Measurements from ENCODE around the gene NRAP. TPM values are rescaled to one million over a fixed set of nuclear protein-coding genes. Genes with fewer than 3 reads are reported as not detected.

The NRAP gene
- total and polyA plus RNA-seq, 2 donors (not counting 3 experiments of a cell fraction or from before 2014, with no cell fraction given): not detected

GRCh38 chr10:113550365-113550764 is 113.5 kb downstream of the NRAP start:
- no peak overlapping the region for H3K9ac ChIP-seq (replicated peaks; ENCODE audit: extremely low read depth, insufficient read depth, low read length)
- intact Hi-C loops (cut with micrococcal nuclease) (loop anchor here (10.0 kb wide), 1 partner anchor 526 kb away; no protein-coding TSS in a partner anchor), dilution Hi-C loops (cut with MboI; ENCODE audit: extremely low pct_ligation_motif_present, low sequenced_read_pairs) (no loop called here)
- no peaks in the 10 kb centered on the region for H3K9me1 ChIP-seq (replicated peaks; ENCODE audit: control insufficient read depth, extremely low read depth, insufficient read depth, low read length)
- peak overlapping the region; percentile 73 for H3K27ac ChIP-seq (ENCODE audit: insufficient read depth, low read depth, low read length)
- H3K79me2 ChIP-seq (ENCODE audit: control insufficient read depth, insufficient read depth, low read length): no peaks in the 10 kb centered on the region
- H3K4me1 ChIP-seq (ENCODE audit: control insufficient read depth, extremely low read depth, insufficient read depth, low read length): peaks cover 31% of the 10 kb centered on the region
- DNase-seq (ENCODE audit: low read depth, low spot score) (peak; percentile 86), FAIRE-seq (peak; percentile 99)
- peak; percentile 42 for TF ChIP-seq JUN (IDR thresholded peaks at IDR 0.05; ENCODE audit: borderline replicate concordance, insufficient read depth, insufficient read length, low read depth)
- peak; percentile 41 for TF ChIP-seq POLR2AphosphoS5 (IDR thresholded peaks at IDR 0.05; ENCODE audit: insufficient read depth, low read depth, low read length)
- peak; percentile 85 for TF ChIP-seq FOS (IDR thresholded peaks at IDR 0.05; ENCODE audit: borderline replicate concordance, insufficient read depth, low read length)
- TF ChIP-seq MYC (IDR thresholded peaks at IDR 0.05; ENCODE audit: low read depth, low read length): no peak
- ChIA-PET CTCF (interaction anchor here (1.0 to 4.9 kb wide), 3 partner anchors 12 to 29 kb away, joined by 4 to 20 read pairs (median 5); no protein-coding TSS in a partner anchor), POLR2A (no interaction called here)
- H3K4me3 ChIP-seq (replicated peaks in 1 of 3; ENCODE audit: insufficient read depth in 1 of 3, low read depth in 1 of 3, low read length in 3 of 3): no peak overlapping the region
- no peaks in the 10 kb centered on the region for H3K9me3 ChIP-seq (replicated peaks; ENCODE audit: control insufficient read depth, insufficient read depth, low read length)
- no peaks in the 10 kb centered on the region for H4K20me1 ChIP-seq (replicated peaks; ENCODE audit: control insufficient read depth, extremely low read depth, insufficient read depth, low read length)
- no TSS peak for BruUV-seq (replicated peaks)
- H2AFZ ChIP-seq (ENCODE audit: low read depth, low read length): peak overlapping the region; percentile 69
- peak overlapping the region; percentile 26 for H3K4me2 ChIP-seq (ENCODE audit: insufficient read depth, low read length)
- no peaks in the 10 kb centered on the region for H3K36me3 ChIP-seq (ENCODE audit: control insufficient read depth in 2 of 2, extremely low read depth in 1 of 2, insufficient read depth in 2 of 2, low read length in 2 of 2)
- H3K27me3 ChIP-seq (ENCODE audit: control insufficient read depth in 2 of 2, insufficient read depth in 2 of 2, low read length in 2 of 2): no peaks in the 10 kb centered on the region

- dilution Hi-C loops (cut with MboI; ENCODE audit: extremely low pct_ligation_motif_present, low sequenced_read_pairs): no loop called here
- CTCF ChIA-PET: interaction anchor here (1.0 to 4.9 kb wide), 2 partner anchors 12 to 14 kb away, joined by 4 to 20 read pairs; no protein-coding TSS in a partner anchor
- Histone ChIP-seq H3K4me3 (replicated peaks in 1 of 3; ENCODE audit: insufficient read depth in 1 of 3, low read depth in 1 of 3, low read length in 3 of 3) (no peak overlapping the region), H3K4me2 (ENCODE audit: insufficient read depth, low read length) (peak overlapping the region; percentile 26), H2AFZ (ENCODE audit: low read depth, low read length) (peak overlapping the region; percentile 47), H3K4me1 (ENCODE audit: control insufficient read depth, extremely low read depth, insufficient read depth, low read length) (peaks cover 31% of the 10 kb centered on the region), H3K79me2 (ENCODE audit: control insufficient read depth, insufficient read depth, low read length) (no peaks in the 10 kb centered on the region), H3K9me3 (replicated peaks; ENCODE audit: control insufficient read depth, insufficient read depth, low read length) (no peaks in the 10 kb centered on the region), H3K27me3 (ENCODE audit: control insufficient read depth in 2 of 2, insufficient read depth in 2 of 2, low read length in 2 of 2) (no peaks in the 10 kb centered on the region), H3K9me1 (replicated peaks; ENCODE audit: control insufficient read depth, extremely low read depth, insufficient read depth, low read length) (no peaks in the 10 kb centered on the region), H3K27ac (ENCODE audit: insufficient read depth, low read depth, low read length) (peak overlapping the region; percentile 73), H4K20me1 (replicated peaks; ENCODE audit: control insufficient read depth, extremely low read depth, insufficient read depth, low read length) (no peaks in the 10 kb centered on the region), H3K36me3 (ENCODE audit: control insufficient read depth in 2 of 2, extremely low read depth in 1 of 2, insufficient read depth in 2 of 2, low read length in 2 of 2) (no peaks in the 10 kb centered on the region), H3K9ac (replicated peaks; ENCODE audit: extremely low read depth, insufficient read depth, low read length) (no peak overlapping the region)
- POLR2A ChIA-PET: no interaction called here
- BruUV-seq (replicated peaks): no TSS peak
- TF ChIP-seq MYC (IDR thresholded peaks at IDR 0.05; ENCODE audit: low read depth, low read length): no peak
- intact Hi-C loops (cut with micrococcal nuclease): loop anchor here (10.0 kb wide), 1 partner anchor 525 kb away; no protein-coding TSS in a partner anchor
- DNase-seq (ENCODE audit: low read depth, low spot score): no peak
- no peak for FAIRE-seq
Measured at GRCh38 chr10:113549856-113550255, 114.0 kb downstream of the NRAP start.

All from endothelial cell of umbilical vein (primary cell).